IMR-90 (cell line): ENCODE data around the gene NUP93. TPM values are rescaled to one million over a fixed set of nuclear protein-coding genes. Genes with fewer than 3 reads are reported as not detected.

Source experiments
- ATAC-seq: fragments of 200-7000 bp; cut with Tn5 transposase; 2 replicates; pipeline ENCODE4 v1.9.1; 2020; ENCODE audit warnings: low read depth, mild to moderate bottlenecking, moderate library complexity
- BruUV-seq: library from RNA; stranded (reverse); fragments of 400-500 nt; replicated peaks from 2 replicates; lab custom pipeline; 2021; lab: Mats Ljungman, UMichigan
- CTCF ChIA-PET: fragments of 300-600 bp; formaldehyde crosslinking; extraction: SDS; loops from one replicate; lab custom pipeline; 2021; ENCODE audit warnings: antibody characterized with exemption; lab: Yijun Ruan, JAX
- POLR2A ChIA-PET: fragments of 300-600 bp; sonication (Branson Sonifier 250); formaldehyde crosslinking; loops from one replicate; lab custom pipeline; 2022; ENCODE audit warnings: antibody characterized with exemption; ENCODE audit not compliant: unreplicated experiment; lab: Charles Lee
- DNase-seq: peaks from one replicate; pipeline ENCODE4 v3.0.0; 2013
- H2AFZ ChIP-seq: replicated peaks from 2 replicates; pipeline ENCODE3; 2013; ENCODE audit warnings: low read length, mild to moderate bottlenecking; ENCODE audit not compliant: poor library complexity
- H2AK5ac ChIP-seq: 2 replicates; pipeline ENCODE4 v1.6.1; 2013; ENCODE audit warnings: low read depth, low read length, inconsistent platforms
- H2AK9ac ChIP-seq: replicated peaks from 2 replicates; pipeline ENCODE3; 2013; ENCODE audit warnings: mild to moderate bottlenecking, low read depth, low read length, moderate library complexity; ENCODE audit not compliant: poor library complexity
- H2BK120ac ChIP-seq: 2 replicates; pipeline ENCODE4 v1.6.1; 2013; ENCODE audit warnings: low read depth, low read length, inconsistent platforms
- H2BK15ac ChIP-seq: 3 replicates; pipeline ENCODE4 v1.6.1; 2013; ENCODE audit warnings: low read depth, low read length, inconsistent platforms
- H2BK20ac ChIP-seq: 2 replicates; pipeline ENCODE4 v1.6.1; 2013; ENCODE audit warnings: low read depth, mild to moderate bottlenecking, inconsistent platforms, low read length, moderate library complexity
- H2BK5ac ChIP-seq: 2 replicates; pipeline ENCODE4 v1.6.1; 2013; ENCODE audit warnings: mild to moderate bottlenecking, low read depth, low read length, inconsistent platforms; ENCODE audit not compliant: poor library complexity, severe bottlenecking
- H3K14ac ChIP-seq: replicated peaks from 2 replicates; pipeline ENCODE4 v1.6.1; 2013; ENCODE audit warnings: low read depth, low read length, inconsistent platforms
- H3K18ac ChIP-seq: 2 replicates; pipeline ENCODE4 v1.6.1; 2013; ENCODE audit warnings: low read depth, low read length, control low read depth
- H3K23ac ChIP-seq: 2 replicates; pipeline ENCODE4 v1.6.1; 2013; ENCODE audit warnings: low read depth, low read length, inconsistent platforms
- H3K27ac ChIP-seq: 2 replicates; pipeline ENCODE4 v1.5.1; 2013; ENCODE audit warnings: mild to moderate bottlenecking, control low read depth, low read length; ENCODE audit not compliant: insufficient read depth
- H3K27me3 ChIP-seq: 2 replicates; pipeline ENCODE4 v1.6.1; 2013; ENCODE audit warnings: low read length; ENCODE audit not compliant: control insufficient read depth, insufficient read depth
- H3K36me3 ChIP-seq: 2 replicates; pipeline ENCODE4 v1.6.1; 2013; ENCODE audit warnings: low read length, mixed read lengths; ENCODE audit not compliant: control insufficient read depth, insufficient read depth
- H3K4ac ChIP-seq: 2 replicates; pipeline ENCODE4 v1.6.1; 2013; ENCODE audit warnings: low read depth, low read length, inconsistent platforms
- H3K4me1 ChIP-seq: 2 replicates; pipeline ENCODE4 v1.6.1; 2013; ENCODE audit warnings: low read length, mixed read lengths; ENCODE audit not compliant: control insufficient read depth, insufficient read depth
- H3K4me2 ChIP-seq: 2 replicates; pipeline ENCODE4 v1.6.1; 2013; ENCODE audit warnings: low read depth, mild to moderate bottlenecking, control low read depth, low read length, moderate library complexity
- H3K4me3 ChIP-seq: 2 replicates; pipeline ENCODE4 v1.5.1; 2013; ENCODE audit warnings: low read depth, mild to moderate bottlenecking, control low read depth, low read length, moderate library complexity; ENCODE audit not compliant: insufficient read depth
- H3K56ac ChIP-seq: 2 replicates; pipeline ENCODE4 v1.6.1; 2013; ENCODE audit warnings: low read length, inconsistent platforms; ENCODE audit not compliant: insufficient read depth; ENCODE audit errors: extremely low read depth
- H3K79me1 ChIP-seq, 2 experiments: 2 replicates each; pipeline ENCODE4 v1.6.1; 2013; ENCODE audit warnings: low read length in 2 of 2, inconsistent platforms in 1 of 2, low read depth in 1 of 2
- H3K9ac ChIP-seq: 2 replicates; pipeline ENCODE4 v1.6.1; 2013; ENCODE audit warnings: low read depth, low read length, control low read depth
- H3K9me1 ChIP-seq: 2 replicates; pipeline ENCODE4 v1.6.1; 2013; ENCODE audit warnings: low read length, inconsistent platforms; ENCODE audit not compliant: insufficient read depth
- H3K9me3 ChIP-seq: 2 replicates; pipeline ENCODE4 v1.6.1; 2013; ENCODE audit warnings: low read length; ENCODE audit not compliant: control insufficient read depth, insufficient read depth
- H4K20me1 ChIP-seq: 2 replicates; pipeline ENCODE4 v1.6.1; 2013; ENCODE audit warnings: low read length, inconsistent platforms; ENCODE audit not compliant: insufficient read depth
- H4K5ac ChIP-seq: 2 replicates; pipeline ENCODE4 v1.6.1; 2013; ENCODE audit warnings: mild to moderate bottlenecking, low read depth, low read length, control low read depth
- H4K8ac ChIP-seq, 2 experiments: 2 replicates each; pipeline ENCODE4 v1.6.1; 2013; ENCODE audit warnings: low read depth in 2 of 2, low read length in 2 of 2, control low read depth in 1 of 2, inconsistent platforms in 1 of 2
- H4K91ac ChIP-seq: 2 replicates; pipeline ENCODE4 v1.6.1; 2013; ENCODE audit warnings: low read depth, low read length, inconsistent platforms; ENCODE audit not compliant: insufficient read depth
- CHD1 ChIP-seq: IDR thresholded peaks from 2 replicates; pipeline ENCODE4 v1.6.1; 2012; ENCODE audit warnings: low read depth, low read length, improper control_type of control experiment
- CTCF ChIP-seq: conservative IDR thresholded peaks from 2 replicates; pipeline ENCODE4 v1.5.1; 2012; ENCODE audit warnings: mild to moderate bottlenecking, low read depth, low read length, improper control_type of control experiment
- MAFK ChIP-seq: IDR thresholded peaks from 2 replicates; pipeline ENCODE4 v1.6.1; 2012; ENCODE audit warnings: low read depth, low read length, improper control_type of control experiment
- NFE2L2 ChIP-seq: fragments of 150-350 bp; IDR thresholded peaks from 2 replicates; pipeline ENCODE4 v1.6.1; 2016; ENCODE audit warnings: low read depth, mild to moderate bottlenecking, low read length
- RAD21 ChIP-seq: IDR thresholded peaks from 2 replicates; pipeline ENCODE4 v1.6.1; 2012; ENCODE audit warnings: low read length, improper control_type of control experiment
- WGBS, 2 experiments: methylation state at CpG; one replicate each; pipeline versions ENCODE4 v1.1.5 to v1.1.7; 2013; ENCODE audit warnings: missing lambda C conversion rate in 2 of 2; ENCODE audit not compliant: insufficient read length in 1 of 2; ENCODE audit errors: extremely low coverage in 2 of 2; 5-methylcytosine and 5-hydroxymethylcytosine counted together
- dilution Hi-C: fragments of 300-500 bp; cut with HindIII; formaldehyde crosslinking; loops from one replicate; pipeline ENCODE4 v1.14.3; 2018; ENCODE audit warnings: low sequenced_read_pairs; ENCODE audit not compliant: unreplicated experiment
- in situ Hi-C: fragments of 300-500 bp; cut with MboI; formaldehyde crosslinking; loops from 3 replicates; pipeline ENCODE4 v1.14.3; 2019; ENCODE audit warnings: low sequenced_read_pairs, inconsistent platforms, mixed read lengths
- intact Hi-C: fragments of 100-400 bp; cut with micrococcal nuclease; formaldehyde crosslinking; loops from 2 replicates; pipeline ENCODE4 v1.10.0; 2022
- polyA plus RNA-seq, 3 experiments: library from polyadenylated mRNA; depleted of rRNA; stranded (reverse); fragments of >200 nt; gene quantifications; 2 replicates each; pipeline ENCODE4 v1.2.3, GENCODE V29; 2012; ENCODE audit warnings: low replicate concordance in 1 of 3
- total RNA-seq: library from RNA; depleted of rRNA; stranded (reverse); fragments of >200 nt; gene quantifications from 2 replicates; pipeline ENCODE4 v1.2.3, GENCODE V29; 2012

Gene NUP93
- total and polyA plus RNA-seq, 2 of the 4 experiments (the other 2 are of a cell fraction) = 54.6 to 72.6 TPM

DNA sequence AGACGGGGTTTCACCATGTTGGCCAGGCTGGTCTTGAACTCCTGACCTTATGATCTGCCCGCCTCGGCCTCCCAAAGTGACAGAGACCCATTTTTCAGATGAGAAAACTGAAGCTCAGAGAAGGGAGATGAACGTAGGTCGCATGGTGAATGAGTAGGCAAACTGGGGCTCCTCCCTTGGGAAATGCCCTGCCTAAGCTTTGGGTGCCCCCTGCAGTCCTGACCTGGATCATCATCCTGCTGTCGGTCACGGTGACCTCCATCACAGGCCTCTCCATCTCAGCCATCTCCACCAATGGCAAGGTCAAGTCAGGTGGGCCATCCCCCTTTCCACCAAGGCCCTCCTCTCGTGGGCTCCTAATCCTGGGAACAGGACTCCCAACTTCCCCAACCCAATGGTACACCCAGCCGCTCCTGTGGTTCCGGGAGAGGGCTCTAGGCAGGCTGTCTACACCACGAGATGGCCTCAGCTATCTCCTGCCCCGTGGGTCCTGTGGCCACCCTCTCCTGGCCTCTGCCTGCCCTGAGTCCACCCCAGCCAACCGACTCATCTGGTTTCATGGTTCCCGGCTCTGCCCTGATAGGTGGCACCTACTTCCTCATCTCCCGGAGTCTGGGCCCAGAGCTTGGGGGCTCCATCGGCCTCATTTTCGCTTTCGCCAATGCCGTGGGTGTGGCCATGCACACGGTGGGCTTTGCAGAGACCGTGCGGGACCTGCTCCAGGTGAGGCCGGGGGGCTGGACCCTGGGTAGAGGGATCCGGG is 139.8 kb downstream of the NUP93 start:
- Histone ChIP-seq H3K9me3 (no peaks in the 10 kb centered on the region), H2AK5ac (no peak overlapping the region), H4K5ac (no peak overlapping the region), H3K9ac (no peak overlapping the region), H4K20me1 (no peaks in the 10 kb centered on the region), H2AFZ (peak overlapping the region; percentile 56), H3K36me3 (no peaks in the 10 kb centered on the region), H3K4me1 (no peaks in the 10 kb centered on the region; the same call in 1 of the 2 replicates), H3K23ac (no peak overlapping the region), H2BK5ac (no peak overlapping the region), H3K18ac (no peak overlapping the region), H3K14ac (no peak overlapping the region), H2AK9ac (peak overlapping the region; percentile 78), H2BK120ac (no peak overlapping the region), H3K9me1 (no peaks in the 10 kb centered on the region; the same call in 1 of the 2 replicates), H3K79me1 (no peaks in the 10 kb centered on the region), H3K27me3 (no peaks in the 10 kb centered on the region), H3K56ac (no peak overlapping the region), H4K91ac (no peak overlapping the region), H4K8ac (no peak overlapping the region), H3K27ac (no peak overlapping the region), H3K4ac (no peak overlapping the region), H3K4me3 (no peak overlapping the region), H3K4me2 (no peak overlapping the region), H2BK15ac (no peak overlapping the region), H2BK20ac (no peak overlapping the region)
- DNase-seq = no peak
- BruUV-seq = no TSS peak
- intact Hi-C loops (loop anchor here (5.0 kb wide), 1 partner anchor 298 kb away; no protein-coding TSS in a partner anchor), dilution Hi-C loops (no loop called here), in situ Hi-C loops (loop anchor here (5.0 to 10.0 kb wide), 2 partner anchors 83 to 175 kb away; no protein-coding TSS in a partner anchor)
- no peak for ATAC-seq
- WGBS, 2 experiments = 89% methylated on average over 10 of the region's 24 CpGs; no CpG with 5 or more reads in 1 of the 2 experiments
- TF ChIP-seq CHD1 (no peak), RAD21 (peak; percentile 37; the same call in 1 of the 2 replicates), MAFK (no peak), NFE2L2 (no peak), CTCF (peak; percentile 36)
- ChIA-PET CTCF (interaction anchor here (1.0 to 1.7 kb wide), 2 partner anchors 50 to 76 kb away, joined by 5 read pairs; no protein-coding TSS in a partner anchor), POLR2A (interaction anchor here (1.2 kb wide), 1 partner anchor 62 kb away, joined by 5 read pairs; no protein-coding TSS in a partner anchor)
